KBM-7 (cell line): Measurements from ENCODE around the gene GOLGA8R.
"Not testable (repeated sequence)": the region's sequence is repeated elsewhere in the genome, so short reads cannot be mapped to it uniquely, and the experiment has no call there.

Experiments
- DNase-seq: peaks from one replicate; pipeline ENCODE4 v3.0.0-alpha.2; 2015
- in situ Hi-C: fragments of 300-500 bp; cut with MboI; formaldehyde crosslinking; loops from 2 replicates; pipeline ENCODE4 v1.14.3; 2020; ENCODE audit warnings: low sequenced_read_pairs, low pct_unique_long_range_greater_than_20kb, mixed read lengths

GOLGA8R gene

GRCh38 chr15:30360990-30361389 is 53.1 kb downstream of the GOLGA8R start:
- DNase-seq, in situ Hi-C loops: not testable (repeated sequence)

GRCh38 chr15:30355043-30355442 is 59.0 kb downstream of the GOLGA8R start:
- in situ Hi-C loops, DNase-seq: not testable (repeated sequence)
